ENCODE measurements around the gene FAR1. TPM values are rescaled to one million over a fixed set of nuclear protein-coding genes. Genes with fewer than 3 reads are reported as not detected.
A peak's percentile ranks its signal among the peaks of the same experiment; 100 is the strongest.
"Not testable (repeated sequence)": the region's sequence is repeated elsewhere in the genome, so short reads cannot be mapped to it uniquely, and the experiment has no call there.

FAR1 gene, protein sequence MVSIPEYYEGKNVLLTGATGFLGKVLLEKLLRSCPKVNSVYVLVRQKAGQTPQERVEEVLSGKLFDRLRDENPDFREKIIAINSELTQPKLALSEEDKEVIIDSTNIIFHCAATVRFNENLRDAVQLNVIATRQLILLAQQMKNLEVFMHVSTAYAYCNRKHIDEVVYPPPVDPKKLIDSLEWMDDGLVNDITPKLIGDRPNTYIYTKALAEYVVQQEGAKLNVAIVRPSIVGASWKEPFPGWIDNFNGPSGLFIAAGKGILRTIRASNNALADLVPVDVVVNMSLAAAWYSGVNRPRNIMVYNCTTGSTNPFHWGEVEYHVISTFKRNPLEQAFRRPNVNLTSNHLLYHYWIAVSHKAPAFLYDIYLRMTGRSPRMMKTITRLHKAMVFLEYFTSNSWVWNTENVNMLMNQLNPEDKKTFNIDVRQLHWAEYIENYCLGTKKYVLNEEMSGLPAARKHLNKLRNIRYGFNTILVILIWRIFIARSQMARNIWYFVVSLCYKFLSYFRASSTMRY
- polyA plus RNA-seq, result 67.8 TPM
- long read RNA-seq, donor 1, full-length matches to known transcripts, result 18 of 18 reads
- long read RNA-seq, donor 1, partial matches to known transcripts, result 0 of 18 reads
- long read RNA-seq, donor 1, other reads (novel, unspliced or antisense), result 0 of 18 reads
- long read RNA-seq, donor 2, full-length matches to known transcripts, result 17 of 17 reads
- long read RNA-seq, donor 2, partial matches to known transcripts, result 0 of 17 reads
- long read RNA-seq, donor 2, other reads (novel, unspliced or antisense), result 0 of 17 reads
- long read RNA-seq, donor 3, result 0 reads
- long read RNA-seq, donor 4, result 0 reads
- long read RNA-seq, donor 5, full-length matches to known transcripts, result 10 of 25 reads
- long read RNA-seq, donor 5, partial matches to known transcripts, result 15 of 25 reads
- long read RNA-seq, donor 5, other reads (novel, unspliced or antisense), result 0 of 25 reads
- long read RNA-seq, donor 6, full-length matches to known transcripts, result 15 of 15 reads
- long read RNA-seq, donor 6, partial matches to known transcripts, result 0 of 15 reads
- long read RNA-seq, donor 6, other reads (novel, unspliced or antisense), result 0 of 15 reads
- long read RNA-seq, donor 7, full-length matches to known transcripts, result 10 of 10 reads
- long read RNA-seq, donor 7, partial matches to known transcripts, result 0 of 10 reads
- long read RNA-seq, donor 7, other reads (novel, unspliced or antisense), result 0 of 10 reads
- long read RNA-seq, donor 8, full-length matches to known transcripts, result 17 of 17 reads
- long read RNA-seq, donor 8, partial matches to known transcripts, result 0 of 17 reads
- long read RNA-seq, donor 8, other reads (novel, unspliced or antisense), result 0 of 17 reads
- long read RNA-seq, donor 9, full-length matches to known transcripts, result 15 of 15 reads
- long read RNA-seq, donor 9, partial matches to known transcripts, result 0 of 15 reads
- long read RNA-seq, donor 9, other reads (novel, unspliced or antisense), result 0 of 15 reads
- long read RNA-seq, donor 10, full-length matches to known transcripts, result 12 of 17 reads
- long read RNA-seq, donor 10, partial matches to known transcripts, result 5 of 17 reads
- long read RNA-seq, donor 10, other reads (novel, unspliced or antisense), result 0 of 17 reads
- long read RNA-seq, donor 11, full-length matches to known transcripts, result 11 of 11 reads
- long read RNA-seq, donor 11, partial matches to known transcripts, result 0 of 11 reads
- long read RNA-seq, donor 11, other reads (novel, unspliced or antisense), result 0 of 11 reads

DNA sequence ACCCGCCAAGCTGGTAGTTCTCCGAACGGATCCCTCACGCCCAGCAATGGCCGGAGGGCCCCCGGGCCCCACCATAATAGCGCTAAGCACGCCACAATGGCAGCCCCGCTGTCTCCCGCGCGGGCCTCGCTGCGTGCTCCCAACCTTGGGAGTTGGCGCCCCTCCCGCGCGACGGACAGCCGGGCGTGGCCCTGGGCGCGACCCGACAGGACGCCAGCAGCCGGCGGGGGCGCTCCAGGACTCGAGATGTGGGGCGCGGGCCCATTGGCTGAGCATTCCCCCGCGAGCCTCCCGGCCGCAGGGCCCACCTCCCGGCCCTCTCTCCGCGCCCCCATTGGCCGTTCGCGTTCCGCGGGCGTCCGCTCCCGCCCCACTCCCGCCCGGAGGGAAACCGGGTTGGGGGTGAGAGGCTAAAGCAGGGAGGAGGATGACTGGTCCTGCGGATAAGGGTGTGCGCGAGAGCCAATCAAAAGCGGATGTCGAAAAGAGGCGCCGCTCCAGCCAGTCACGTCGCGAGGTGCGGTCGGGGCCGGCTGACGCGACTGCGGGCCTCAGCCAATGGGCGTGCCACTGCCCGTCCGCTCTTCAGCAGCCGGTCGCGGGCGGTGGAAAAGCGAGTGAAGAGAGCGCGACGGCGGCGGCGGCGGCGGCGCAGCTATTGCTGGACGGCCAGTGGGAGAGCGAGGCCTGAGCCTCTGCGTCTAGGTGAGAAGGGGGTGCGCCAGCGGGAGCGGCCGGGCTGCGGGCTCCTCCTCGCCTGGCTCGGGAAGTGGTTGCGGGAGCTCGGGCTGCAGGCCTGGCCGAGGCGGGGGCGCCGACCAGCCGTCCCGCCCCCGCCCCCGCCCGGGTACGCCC, at the start of gene FAR1:
Gene FAR1 (plus strand): TSS at position 567 of the 855 bp plus-strand sequence. CDS start 26,098 bp downstream, outside the sequence.
- no CpG with 5 or more reads among the region's 104 CpGs for WGBS (ENCODE audit: insufficient coverage, low lambda C conversion rate)
- DNase-seq, result peak; percentile 98 to 100
- Histone ChIP-seq H3K27me3 (ENCODE audit: control insufficient read depth, insufficient read depth, low read length) (no peaks in the 10 kb centered on the region), H3K4me1 (ENCODE audit: control insufficient read depth, insufficient read depth, low read length) (peaks cover 13% of the 10 kb centered on the region), H3K36me3 (ENCODE audit: control insufficient read depth, insufficient read depth, low read length) (no peaks in the 10 kb centered on the region), H3K27ac (ENCODE audit: low read length) (peak within 1 kb of the TSS; percentile 78), H3K9me3 (ENCODE audit: control insufficient read depth, low read depth, low read length) (no peaks in the 10 kb centered on the region), H3K4me3 (ENCODE audit: low read length) (peak within 1 kb of the TSS; percentile 65)

DNA sequence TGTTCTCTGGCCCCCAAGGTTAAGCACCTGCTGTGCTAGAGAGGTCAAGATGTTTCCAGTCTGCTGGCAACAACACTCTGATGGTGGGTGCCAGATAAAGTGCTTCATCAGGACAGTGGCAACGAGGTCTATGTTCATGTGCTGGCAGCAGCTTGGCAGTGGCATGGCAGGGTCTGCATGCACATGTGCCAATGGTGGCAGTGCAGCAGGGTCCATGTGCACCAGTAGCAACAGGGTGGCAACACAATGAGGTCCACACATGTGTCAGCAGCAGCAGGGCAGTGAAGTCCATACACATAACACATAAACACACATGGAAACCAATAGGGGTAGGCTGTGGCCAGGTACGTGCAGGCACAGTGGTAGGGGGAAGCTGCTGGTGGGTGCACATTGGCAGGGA, 48.4 kb upstream of the FAR1 start:
- WGBS (ENCODE audit: insufficient coverage, low lambda C conversion rate), result no CpG with 5 or more reads among the region's 2 CpGs
- Histone ChIP-seq H3K27me3 (ENCODE audit: control insufficient read depth, insufficient read depth, low read length) (no peaks in the 10 kb centered on the region), H3K4me3 (ENCODE audit: low read length) (no peak overlapping the region), H3K27ac (ENCODE audit: low read length) (no peak overlapping the region), H3K4me1 (ENCODE audit: control insufficient read depth, insufficient read depth, low read length) (no peaks in the 10 kb centered on the region), H3K36me3 (ENCODE audit: control insufficient read depth, insufficient read depth, low read length) (no peaks in the 10 kb centered on the region), H3K9me3 (ENCODE audit: control insufficient read depth, low read depth, low read length) (peaks cover 4% of the 10 kb centered on the region)
- no peak for DNase-seq

- WGBS (ENCODE audit: insufficient coverage, low lambda C conversion rate), result no CpG with 5 or more reads among the region's 3 CpGs
- not testable (repeated sequence) for H3K27ac ChIP-seq (ENCODE audit: low read length); DNase-seq; H3K9me3 ChIP-seq (ENCODE audit: control insufficient read depth, low read depth, low read length); H3K27me3 ChIP-seq (ENCODE audit: control insufficient read depth, insufficient read depth, low read length); H3K36me3 ChIP-seq (ENCODE audit: control insufficient read depth, insufficient read depth, low read length); H3K4me1 ChIP-seq (ENCODE audit: control insufficient read depth, insufficient read depth, low read length); H3K4me3 ChIP-seq (ENCODE audit: low read length)
Measured at GRCh38 chr11:13626818-13627217, 41.6 kb upstream of the FAR1 start.

DNA sequence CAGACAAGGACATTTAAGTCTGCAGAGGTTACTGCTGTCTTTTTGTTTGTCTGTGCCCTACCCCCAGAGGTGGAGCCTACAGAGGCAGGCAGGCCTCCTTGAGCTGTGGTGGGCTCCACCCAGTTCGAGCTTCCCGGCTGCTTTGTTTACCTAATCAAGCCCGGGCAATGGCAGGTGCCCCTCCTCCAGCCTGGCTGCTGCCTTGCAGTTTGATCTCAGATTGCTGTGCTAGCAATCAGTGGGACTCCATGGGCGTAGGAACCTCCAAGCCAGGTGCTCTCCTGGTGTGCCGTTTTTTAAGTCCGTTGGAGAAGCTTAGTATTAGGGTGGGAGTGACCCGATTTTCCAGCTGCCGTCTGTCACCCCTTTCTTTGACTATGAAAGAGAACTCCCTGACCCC, 39.8 kb upstream of the FAR1 start:
- not testable (repeated sequence) for H3K27ac ChIP-seq (ENCODE audit: low read length); H3K4me1 ChIP-seq (ENCODE audit: control insufficient read depth, insufficient read depth, low read length); H3K9me3 ChIP-seq (ENCODE audit: control insufficient read depth, low read depth, low read length); H3K36me3 ChIP-seq (ENCODE audit: control insufficient read depth, insufficient read depth, low read length); H3K4me3 ChIP-seq (ENCODE audit: low read length); H3K27me3 ChIP-seq (ENCODE audit: control insufficient read depth, insufficient read depth, low read length); DNase-seq
- no CpG with 5 or more reads among the region's 8 CpGs for WGBS (ENCODE audit: insufficient coverage, low lambda C conversion rate)

- no peak overlapping the region for H3K27ac ChIP-seq (ENCODE audit: low read length)
Measured at GRCh38 chr11:13629779-13630178, 38.7 kb upstream of the FAR1 start.

GRCh38 chr11:13635290-13635689, 33.2 kb upstream of the FAR1 start:
- no peaks in the 10 kb centered on the region for H3K36me3 ChIP-seq (ENCODE audit: control insufficient read depth, insufficient read depth, low read length)
- no peak overlapping the region for H3K4me3 ChIP-seq (ENCODE audit: low read length)
- no peaks in the 10 kb centered on the region for H3K9me3 ChIP-seq (ENCODE audit: control insufficient read depth, low read depth, low read length)
- DNase-seq, result no peak
- 86% methylated on average over 2 of the region's 5 CpGs for WGBS (ENCODE audit: insufficient coverage, low lambda C conversion rate)
- peaks cover 5% of the 10 kb centered on the region for H3K27me3 ChIP-seq (ENCODE audit: control insufficient read depth, insufficient read depth, low read length)
- no peaks in the 10 kb centered on the region for H3K4me1 ChIP-seq (ENCODE audit: control insufficient read depth, insufficient read depth, low read length)
- H3K27ac ChIP-seq (ENCODE audit: low read length), result no peak overlapping the region

More at GRCh38 chr11:13629779-13630178, 38.7 kb upstream of the FAR1 start:
- Histone ChIP-seq H3K27me3 (ENCODE audit: control insufficient read depth, insufficient read depth, low read length) (no peaks in the 10 kb centered on the region), H3K36me3 (ENCODE audit: control insufficient read depth, insufficient read depth, low read length) (no peaks in the 10 kb centered on the region), H3K9me3 (ENCODE audit: control insufficient read depth, low read depth, low read length) (no peaks in the 10 kb centered on the region), H3K4me1 (ENCODE audit: control insufficient read depth, insufficient read depth, low read length) (no peaks in the 10 kb centered on the region), H3K4me3 (ENCODE audit: low read length) (no peak overlapping the region)
- no peak for DNase-seq
- no CpG with 5 or more reads among the region's 1 CpG for WGBS (ENCODE audit: insufficient coverage, low lambda C conversion rate)

DNA sequence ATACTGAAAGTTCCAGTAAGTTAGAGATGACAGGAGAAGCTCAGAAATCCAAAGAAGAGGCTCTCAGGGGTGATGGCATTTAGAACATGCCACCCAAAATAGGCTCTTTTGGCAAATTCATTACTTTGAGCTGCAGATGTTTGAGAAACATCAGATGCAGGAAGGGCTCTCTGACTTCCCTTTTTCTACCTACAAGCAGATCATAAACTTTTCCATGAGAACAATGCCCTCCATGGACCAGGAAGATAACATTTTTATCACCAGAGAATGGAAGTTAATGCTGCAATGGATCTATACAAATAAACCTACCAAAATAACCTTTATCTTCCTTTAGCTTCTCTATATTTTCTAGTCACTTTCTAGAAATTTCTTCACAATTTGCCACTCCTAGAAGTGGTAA, 32.7 kb upstream of the FAR1 start:
- H3K9me3 ChIP-seq (ENCODE audit: control insufficient read depth, low read depth, low read length), result no peaks in the 10 kb centered on the region
- H3K27ac ChIP-seq (ENCODE audit: low read length), result no peak overlapping the region
- H3K36me3 ChIP-seq (ENCODE audit: control insufficient read depth, insufficient read depth, low read length), result no peaks in the 10 kb centered on the region
- H3K4me3 ChIP-seq (ENCODE audit: low read length), result no peak overlapping the region
- DNase-seq, result no peak
- peaks cover 5% of the 10 kb centered on the region for H3K27me3 ChIP-seq (ENCODE audit: control insufficient read depth, insufficient read depth, low read length)
- H3K4me1 ChIP-seq (ENCODE audit: control insufficient read depth, insufficient read depth, low read length), result no peaks in the 10 kb centered on the region

GRCh38 chr11:13637125-13638069, 31.1 kb upstream of the FAR1 start:
- H3K27ac ChIP-seq (ENCODE audit: low read length), result no peak overlapping the region
- H3K27me3 ChIP-seq (ENCODE audit: control insufficient read depth, insufficient read depth, low read length), result peaks cover 5% of the 10 kb centered on the region
- DNase-seq, result no peak
- WGBS (ENCODE audit: insufficient coverage, low lambda C conversion rate), result 92% methylated on average over 4 of the region's 4 CpGs
- H3K4me1 ChIP-seq (ENCODE audit: control insufficient read depth, insufficient read depth, low read length), result no peaks in the 10 kb centered on the region
- no peaks in the 10 kb centered on the region for H3K36me3 ChIP-seq (ENCODE audit: control insufficient read depth, insufficient read depth, low read length)
- H3K4me3 ChIP-seq (ENCODE audit: low read length), result no peak overlapping the region
- H3K9me3 ChIP-seq (ENCODE audit: control insufficient read depth, low read depth, low read length), result no peaks in the 10 kb centered on the region
